Right lobe of liver (tissue), 4 donors: ENCODE results near the gene MEIKIN.

Experiments
- POLR2A ChIP-seq: fragments of 450-650 bp; IDR thresholded peaks from one replicate; pipeline ENCODE4 v1.6.1; 2017; ENCODE audit warnings: antibody characterized with exemption, mild to moderate bottlenecking
- TF ChIP-seq, protein P1 (sequence below), 4 donors: fragments of 200-600 bp in 3 of 4; fragments of 450-650 bp in 1 of 4; IDR thresholded peaks; one replicate each; pipeline versions ENCODE4 v1.5.1 to v1.8.0; 2016 to 2022; ENCODE audit warnings: antibody characterized with exemption in 4 of 4, mild to moderate bottlenecking in 2 of 4
- donor health status: DM: no; HTN: no; CAD: no.
- donor health status: DM: no; HTN: no; CAD: no.
- donor health status: DM: no; HTN: yes; CAD: no.

DNA sequence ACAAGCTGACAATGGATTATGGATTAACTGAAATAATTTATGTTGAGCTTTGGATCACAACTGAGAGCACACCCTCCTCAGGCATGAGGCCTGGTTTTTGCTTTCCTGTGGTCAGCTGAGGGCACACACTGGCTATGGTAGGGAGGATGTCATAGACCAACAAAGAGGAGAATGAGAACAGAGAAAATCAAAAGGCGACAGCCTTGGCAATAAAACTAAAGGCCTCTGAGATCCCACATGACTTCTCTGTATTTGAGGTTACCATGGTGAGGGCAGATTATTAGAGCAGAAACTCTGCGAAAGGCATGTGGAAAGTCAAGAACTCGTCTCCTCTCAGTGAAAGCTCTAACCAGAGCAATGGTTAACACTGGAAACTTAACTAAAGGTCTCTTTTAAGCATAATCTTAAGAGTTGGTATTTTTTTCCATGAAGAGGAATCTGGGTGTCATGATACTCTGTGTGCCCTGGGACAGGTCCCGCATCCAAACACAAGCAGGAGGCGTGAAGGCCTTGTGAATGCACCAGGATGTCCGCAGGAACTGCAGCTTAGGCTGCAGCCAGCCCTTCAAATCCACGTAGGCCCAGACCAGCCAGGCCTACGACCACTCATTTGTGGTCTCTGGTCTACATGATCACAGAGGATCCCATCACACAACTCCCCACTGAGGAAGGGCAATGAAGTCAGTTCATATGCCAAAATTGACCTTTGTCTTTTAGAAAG is 12.4 kb upstream of the MEIKIN start:
- TF ChIP-seq, protein P1, sequence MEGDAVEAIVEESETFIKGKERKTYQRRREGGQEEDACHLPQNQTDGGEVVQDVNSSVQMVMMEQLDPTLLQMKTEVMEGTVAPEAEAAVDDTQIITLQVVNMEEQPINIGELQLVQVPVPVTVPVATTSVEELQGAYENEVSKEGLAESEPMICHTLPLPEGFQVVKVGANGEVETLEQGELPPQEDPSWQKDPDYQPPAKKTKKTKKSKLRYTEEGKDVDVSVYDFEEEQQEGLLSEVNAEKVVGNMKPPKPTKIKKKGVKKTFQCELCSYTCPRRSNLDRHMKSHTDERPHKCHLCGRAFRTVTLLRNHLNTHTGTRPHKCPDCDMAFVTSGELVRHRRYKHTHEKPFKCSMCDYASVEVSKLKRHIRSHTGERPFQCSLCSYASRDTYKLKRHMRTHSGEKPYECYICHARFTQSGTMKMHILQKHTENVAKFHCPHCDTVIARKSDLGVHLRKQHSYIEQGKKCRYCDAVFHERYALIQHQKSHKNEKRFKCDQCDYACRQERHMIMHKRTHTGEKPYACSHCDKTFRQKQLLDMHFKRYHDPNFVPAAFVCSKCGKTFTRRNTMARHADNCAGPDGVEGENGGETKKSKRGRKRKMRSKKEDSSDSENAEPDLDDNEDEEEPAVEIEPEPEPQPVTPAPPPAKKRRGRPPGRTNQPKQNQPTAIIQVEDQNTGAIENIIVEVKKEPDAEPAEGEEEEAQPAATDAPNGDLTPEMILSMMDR (IDR thresholded peaks at IDR 0.05) = no peak
- no peak for TF ChIP-seq POLR2A
